HG02852 (cell line): ENCODE measurements around the gene EIF4B.
"Not testable (repeated sequence)": the region's sequence is repeated elsewhere in the genome, so short reads cannot be mapped to it uniquely, and the experiment has no call there.

ENCODE experiments used
- ATAC-seq: cut with Tn5 transposase; IDR thresholded peaks from one replicate; pipeline ENCODE4 v1.9.1; 2021; ENCODE audit warnings: mild to moderate bottlenecking, moderate library complexity; ENCODE audit not compliant: unreplicated experiment

Gene EIF4B

GRCh38 chr12:53005986-53006809 is at the start of gene EIF4B:
Gene EIF4B, plus strand, starts transcription at chr12:53006456. Its CDS starts 28 bp downstream, at chr12:53006484.
- ATAC-seq, result peak; percentile 91

- ATAC-seq, result no peak
Measured at GRCh38 chr12:52956987-52957386, 49.3 kb upstream of the EIF4B start.

GRCh38 chr12:52964556-52965336 is 41.5 kb upstream of the EIF4B start:
- ATAC-seq, result no peak

- no peak for ATAC-seq
Measured at GRCh38 chr12:52965337-52965731, 40.9 kb upstream of the EIF4B start.

GRCh38 chr12:52969166-52969795 is 37.0 kb upstream of the EIF4B start:
- ATAC-seq, result no peak

GRCh38 chr12:52969828-52970569 is 36.3 kb upstream of the EIF4B start:
- ATAC-seq, result no peak

- ATAC-seq, result no peak
Measured at GRCh38 chr12:52971679-52972329, 34.5 kb upstream of the EIF4B start.

- ATAC-seq, result no peak
Measured at GRCh38 chr12:52975204-52975603, 31.1 kb upstream of the EIF4B start.

GRCh38 chr12:52975820-52976573 is 30.3 kb upstream of the EIF4B start:
- no peak for ATAC-seq

- ATAC-seq, result no peak
Measured at GRCh38 chr12:52976574-52977071, 29.6 kb upstream of the EIF4B start.

GRCh38 chr12:52977170-52977569 is 29.1 kb upstream of the EIF4B start:
- ATAC-seq, result no peak

- no peak for ATAC-seq
Measured at GRCh38 chr12:52980096-52980649, 26.1 kb upstream of the EIF4B start.

- peak; percentile 50 for ATAC-seq
Measured at GRCh38 chr12:52980650-52981423, 25.4 kb upstream of the EIF4B start.

GRCh38 chr12:52984136-52984535 is 22.1 kb upstream of the EIF4B start:
- no peak for ATAC-seq

GRCh38 chr12:52988898-52989297 is 17.4 kb upstream of the EIF4B start:
- ATAC-seq, result no peak

- ATAC-seq, result no peak
Measured at GRCh38 chr12:52990206-52990605, 16.1 kb upstream of the EIF4B start.

- ATAC-seq, result not testable (repeated sequence)
Measured at GRCh38 chr12:52992240-52992639, 14.0 kb upstream of the EIF4B start.
